GM19463 (cell line): ENCODE measurements around the gene ENPP4.
"Not testable (repeated sequence)": the region's sequence is repeated elsewhere in the genome, so short reads cannot be mapped to it uniquely, and the experiment has no call there.

Source experiments
- ATAC-seq: cut with Tn5 transposase; IDR thresholded peaks from one replicate; pipeline ENCODE4 v1.9.1; 2021; ENCODE audit warnings: mild to moderate bottlenecking, moderate library complexity; ENCODE audit not compliant: unreplicated experiment

ENPP4 gene

GRCh38 chr6:46129629-46130511, at the start of gene ENPP4:
TSS of gene ENPP4 (plus strand) at chr6:46129989. CDS start at chr6:46139584, 9,595 bp downstream.
- peak; percentile 97 for ATAC-seq

GRCh38 chr6:46080111-46080510, 49.7 kb upstream of the ENPP4 start:
- ATAC-seq = no peak

- ATAC-seq = not testable (repeated sequence)
Observed at GRCh38 chr6:46085688-46086087, 44.1 kb upstream of the ENPP4 start.

- ATAC-seq = no peak
Observed at GRCh38 chr6:46090115-46091079, 39.4 kb upstream of the ENPP4 start.

- no peak for ATAC-seq
Observed at GRCh38 chr6:46091080-46091478, 38.7 kb upstream of the ENPP4 start.

GRCh38 chr6:46095251-46095650, 34.5 kb upstream of the ENPP4 start:
- ATAC-seq = no peak

GRCh38 chr6:46097366-46097765, 32.4 kb upstream of the ENPP4 start:
- no peak for ATAC-seq

- ATAC-seq = no peak
Observed at GRCh38 chr6:46098678-46099077, 31.1 kb upstream of the ENPP4 start.

- ATAC-seq = no peak
Observed at GRCh38 chr6:46099952-46100351, 29.8 kb upstream of the ENPP4 start.

GRCh38 chr6:46102123-46102522, 27.7 kb upstream of the ENPP4 start:
- ATAC-seq = no peak

GRCh38 chr6:46103441-46104115, 26.2 kb upstream of the ENPP4 start:
- no peak for ATAC-seq

GRCh38 chr6:46104209-46104608, 25.6 kb upstream of the ENPP4 start:
- ATAC-seq = peak; percentile 65

GRCh38 chr6:46105568-46105967, 24.2 kb upstream of the ENPP4 start:
- ATAC-seq = no peak

- no peak for ATAC-seq
Observed at GRCh38 chr6:46113370-46113769, 16.4 kb upstream of the ENPP4 start.

- ATAC-seq = no peak
Observed at GRCh38 chr6:46115634-46116033, 14.2 kb upstream of the ENPP4 start.

- ATAC-seq = no peak
Observed at GRCh38 chr6:46116289-46116688, 13.5 kb upstream of the ENPP4 start.

- no peak for ATAC-seq
Observed at GRCh38 chr6:46118157-46118556, 11.6 kb upstream of the ENPP4 start.

GRCh38 chr6:46118836-46119235, 11.0 kb upstream of the ENPP4 start:
- ATAC-seq = no peak

- not testable (repeated sequence) for ATAC-seq
Observed at GRCh38 chr6:46119679-46120078, 10.1 kb upstream of the ENPP4 start.

- no peak for ATAC-seq
Observed at GRCh38 chr6:46128476-46128875, 1.3 kb upstream of the ENPP4 start.

GRCh38 chr6:46129291-46129628, 529 bp upstream of the ENPP4 start:
- peak; percentile 2 for ATAC-seq
